GM19467 (cell line): ENCODE data around the gene ARRB1.

ENCODE experiments used
- ATAC-seq: cut with Tn5 transposase; IDR thresholded peaks from one replicate; pipeline ENCODE4 v1.9.1; 2021; ENCODE audit warnings: mild to moderate bottlenecking, moderate library complexity; ENCODE audit not compliant: unreplicated experiment

Gene ARRB1

DNA sequence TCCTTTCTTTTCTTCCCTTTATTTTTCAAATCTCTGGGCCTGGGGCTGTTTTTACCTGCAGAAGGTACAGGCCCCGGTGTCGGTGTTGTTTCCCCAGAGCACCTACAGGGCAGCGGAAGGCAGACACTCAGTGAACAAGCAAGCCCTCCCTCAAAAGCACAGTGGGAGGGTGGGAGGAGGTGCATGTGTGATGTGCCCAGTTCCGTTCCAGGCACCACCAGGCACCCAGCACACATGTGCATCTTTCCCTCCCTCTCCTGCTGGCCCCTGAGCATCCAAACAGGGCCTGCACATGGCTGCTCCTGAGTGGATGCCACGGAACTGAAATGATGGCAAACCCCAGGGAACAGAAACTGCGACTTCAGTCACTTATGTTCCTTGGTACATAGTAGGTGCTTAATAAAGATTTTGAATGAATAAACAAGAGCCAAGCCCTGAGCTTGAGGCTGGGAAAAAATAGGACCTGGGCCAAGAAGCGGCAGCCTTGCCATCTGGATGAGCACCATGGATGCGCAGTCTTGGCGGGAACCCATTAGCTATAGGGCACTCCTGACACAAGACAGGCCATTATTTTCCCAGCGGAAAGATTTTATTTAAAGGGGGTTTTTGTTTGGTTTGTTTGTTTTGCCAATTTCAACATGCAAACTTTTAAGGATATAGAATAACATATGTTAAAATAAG lies 47.8 kb downstream of the ARRB1 start:
- ATAC-seq: no peak

DNA sequence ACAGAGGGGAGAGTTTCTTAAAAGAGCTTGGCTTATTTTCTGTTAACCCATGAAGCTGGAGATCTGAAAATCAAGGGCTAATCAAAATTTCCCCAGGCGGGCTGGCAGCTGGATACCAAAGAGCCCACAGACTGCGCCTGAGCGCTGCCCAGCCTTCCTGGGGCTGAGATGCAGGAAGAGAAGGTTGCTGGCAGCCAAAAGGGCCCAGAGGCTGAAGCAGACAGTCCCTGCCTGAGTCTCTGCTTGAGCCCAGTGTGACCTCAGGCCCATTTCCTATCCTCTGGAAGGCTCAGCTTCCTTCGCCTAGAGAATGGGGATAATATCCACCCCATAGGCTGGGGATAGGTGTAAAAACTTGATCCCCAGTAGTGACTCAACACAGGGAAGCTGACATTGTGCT lies 49.1 kb downstream of the ARRB1 start:
- no peak for ATAC-seq

DNA sequence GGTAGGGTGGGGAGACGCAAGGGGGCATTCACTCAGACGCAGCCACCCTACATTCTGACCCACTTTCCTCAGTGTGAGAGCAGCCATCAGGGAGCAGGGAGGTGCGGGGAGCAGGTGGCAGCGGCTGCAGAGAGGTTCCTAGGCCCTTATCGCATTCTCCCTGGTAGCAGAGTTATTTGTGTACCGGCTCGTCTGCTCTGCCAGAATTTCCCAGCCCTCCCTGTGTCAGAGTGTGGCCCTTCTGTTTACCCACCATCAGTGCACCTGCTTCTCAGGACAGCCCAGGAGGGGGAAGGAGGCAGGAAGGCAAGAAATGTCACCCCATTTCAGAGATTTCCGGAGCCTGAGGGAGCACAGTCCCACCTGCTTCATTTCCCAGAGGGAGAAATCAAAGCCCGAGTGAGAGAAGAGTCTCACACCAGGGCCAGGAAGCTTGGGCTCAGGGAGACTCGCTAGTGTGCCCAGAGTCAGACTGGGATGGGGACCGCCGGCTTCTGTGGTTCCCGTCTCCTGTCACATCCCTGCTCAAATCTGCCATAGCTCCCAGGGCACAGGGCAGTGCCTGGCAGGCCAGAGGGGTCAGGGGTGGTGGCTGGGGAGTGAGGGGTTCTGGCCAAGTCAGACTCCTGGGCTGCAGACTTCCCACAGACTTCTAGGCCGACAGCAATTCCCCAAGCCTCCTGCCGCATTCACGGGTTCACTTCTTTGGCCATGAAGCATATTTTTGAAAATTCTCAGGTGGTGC lies 49.7 kb downstream of the ARRB1 start:
- no peak for ATAC-seq

DNA sequence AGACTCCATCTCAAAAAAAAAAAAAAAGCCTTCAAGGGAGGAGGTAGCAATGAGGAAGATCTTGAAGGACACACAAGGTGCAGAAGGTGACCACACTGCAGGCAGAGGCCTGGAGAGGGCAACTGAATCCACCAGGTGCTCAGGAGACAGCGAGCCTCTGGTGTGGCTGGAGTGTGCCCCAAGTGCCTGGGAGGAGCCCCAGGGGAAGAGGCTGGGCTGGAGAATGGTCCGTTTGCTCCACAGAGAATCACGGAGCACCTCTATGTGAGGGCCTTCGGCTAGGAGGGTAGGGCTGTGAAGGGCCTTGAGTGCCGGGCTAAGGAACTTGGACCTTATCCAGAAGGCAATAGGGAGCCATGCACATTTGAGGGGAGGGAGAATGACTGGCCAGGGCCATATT lies 50.3 kb downstream of the ARRB1 start:
- no peak for ATAC-seq

DNA sequence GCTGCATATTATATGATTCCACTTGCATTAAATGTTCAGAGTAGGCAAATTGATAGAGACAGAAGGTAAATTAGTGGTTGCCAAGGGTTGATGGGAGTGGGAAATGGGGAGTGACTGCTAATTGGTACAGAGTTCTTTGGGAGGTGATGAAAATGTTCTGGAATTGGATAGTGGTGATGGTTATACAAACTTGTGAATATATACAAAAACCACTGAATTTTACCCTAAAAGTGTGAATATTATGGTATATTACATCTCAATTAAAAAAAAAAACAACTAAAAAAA lies 52.5 kb downstream of the ARRB1 start:
- no peak for ATAC-seq

DNA sequence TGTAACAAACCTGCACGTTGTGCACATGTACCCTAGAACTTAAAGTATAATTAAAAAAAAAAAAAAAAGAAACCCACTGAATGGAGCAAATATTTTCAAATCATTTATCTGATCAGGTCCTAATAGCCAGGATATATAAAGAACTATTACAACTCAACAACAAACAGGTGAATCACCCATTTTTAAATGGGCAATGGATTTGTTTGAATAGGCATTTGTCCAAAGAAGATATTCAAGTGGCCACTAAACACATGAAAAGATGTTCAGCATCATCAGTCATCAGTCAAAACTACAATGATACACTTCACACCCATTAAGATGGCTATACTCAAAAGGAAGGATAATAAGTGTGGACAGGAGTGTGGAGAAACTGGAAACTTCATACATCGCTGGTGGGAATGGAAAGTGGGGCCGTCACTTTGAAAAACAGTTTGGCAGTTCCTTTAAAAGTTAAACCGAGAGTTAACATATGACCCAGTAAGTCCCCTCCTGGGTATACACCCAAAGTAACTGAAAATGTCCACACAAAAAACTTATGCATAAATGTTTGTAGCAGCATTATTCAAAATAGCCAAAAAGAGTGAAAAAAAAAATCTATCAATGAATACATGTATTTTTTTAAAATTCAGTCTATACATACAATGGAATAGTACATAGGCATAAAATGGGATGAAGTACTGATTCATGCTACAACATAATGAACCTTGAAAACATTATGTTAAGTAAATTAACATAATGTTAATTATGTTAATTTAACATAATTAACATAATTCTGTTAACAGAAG lies 53.1 kb downstream of the ARRB1 start:
- ATAC-seq: no peak

DNA sequence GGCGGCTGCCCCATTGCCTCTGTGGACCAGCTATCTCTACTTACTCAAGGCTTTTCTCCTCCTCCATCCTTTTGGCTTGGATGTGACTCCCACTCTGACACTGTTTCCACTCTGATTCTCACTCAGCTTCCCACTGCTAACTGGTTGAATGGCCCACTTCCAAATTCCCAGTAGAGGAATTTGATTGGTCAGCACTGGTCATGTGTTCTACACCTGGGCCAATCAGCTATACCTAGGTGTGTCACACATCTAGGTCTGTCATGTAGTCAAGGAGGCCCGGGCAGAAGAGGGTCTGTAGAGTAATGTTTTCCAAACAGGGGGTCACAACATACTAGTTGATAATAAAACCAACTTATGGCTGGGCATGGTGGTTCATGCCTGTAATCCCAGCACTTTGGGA lies 57.6 kb downstream of the ARRB1 start:
- ATAC-seq: no peak

DNA sequence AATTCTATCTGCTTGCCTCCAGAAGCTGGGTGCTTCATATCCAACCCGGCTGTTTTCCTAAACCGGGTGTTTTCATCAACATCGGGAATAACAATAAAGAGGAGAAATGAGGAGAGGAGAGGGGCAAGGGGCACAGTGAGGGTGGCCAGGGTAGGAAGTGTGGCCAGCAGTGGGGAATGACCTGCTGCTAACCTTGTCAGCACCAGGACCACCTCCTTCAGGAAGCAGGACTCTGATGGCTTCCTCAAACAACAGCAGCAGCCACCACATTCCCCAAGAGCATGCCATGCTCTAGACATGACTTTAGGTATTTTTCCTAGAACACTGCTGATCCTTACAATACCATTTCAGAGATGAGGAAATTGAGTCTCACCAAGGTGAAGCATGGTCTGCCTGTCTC lies 58.5 kb downstream of the ARRB1 start:
- ATAC-seq: no peak

DNA sequence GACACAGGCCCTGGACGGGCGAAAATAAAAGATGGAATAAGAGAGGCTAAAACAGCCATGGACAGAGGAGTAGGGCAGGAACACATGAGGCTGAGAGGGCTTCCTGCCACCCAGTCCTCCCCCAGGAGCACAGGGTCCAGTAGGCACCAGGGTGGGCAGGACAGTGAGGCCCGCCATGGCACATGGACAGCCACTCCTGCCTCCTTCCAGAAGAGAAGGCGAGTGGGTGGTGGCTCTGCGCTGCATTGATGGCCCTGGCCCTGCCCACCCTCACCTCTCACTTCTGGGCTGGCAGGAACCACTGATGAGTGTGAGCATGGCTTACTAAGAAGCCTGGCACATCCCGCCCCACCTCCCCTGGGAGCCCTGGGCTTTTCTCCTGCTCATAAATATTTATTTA lies 59.7 kb downstream of the ARRB1 start:
- no peak for ATAC-seq

DNA sequence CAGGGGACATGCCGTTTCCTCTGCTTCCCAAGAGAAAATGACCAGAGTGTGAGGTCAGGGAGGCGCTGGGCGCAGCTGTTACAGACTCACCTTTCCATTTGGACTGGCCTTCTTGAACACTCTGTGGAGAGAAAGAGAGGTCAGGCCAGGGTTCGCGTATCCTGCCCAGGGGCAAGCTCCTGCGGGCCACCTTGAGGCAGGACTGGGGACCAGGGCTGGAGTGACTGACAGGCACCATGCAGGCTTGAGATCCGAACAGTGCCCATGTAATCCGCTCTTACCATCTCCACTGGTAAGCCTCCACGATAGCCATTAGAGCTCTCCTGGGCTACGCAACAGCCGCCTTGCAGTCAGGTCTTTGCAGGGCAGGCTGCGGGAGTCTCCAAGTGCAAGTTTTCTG lies 61.5 kb downstream of the ARRB1 start:
- no peak for ATAC-seq

DNA sequence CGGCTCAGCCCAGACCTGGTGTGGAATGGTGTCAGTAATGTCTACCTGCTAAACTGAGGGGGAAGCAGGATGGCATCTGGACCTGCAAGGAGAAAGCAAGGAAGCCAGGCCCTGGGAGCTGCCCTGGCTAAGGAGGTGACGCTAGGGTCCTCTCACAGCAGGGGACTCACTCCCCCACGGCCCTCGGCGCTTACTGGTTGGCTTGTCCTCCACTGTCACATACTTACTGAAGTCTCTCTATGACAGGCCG lies 62.0 kb downstream of the ARRB1 start:
- no peak for ATAC-seq

DNA sequence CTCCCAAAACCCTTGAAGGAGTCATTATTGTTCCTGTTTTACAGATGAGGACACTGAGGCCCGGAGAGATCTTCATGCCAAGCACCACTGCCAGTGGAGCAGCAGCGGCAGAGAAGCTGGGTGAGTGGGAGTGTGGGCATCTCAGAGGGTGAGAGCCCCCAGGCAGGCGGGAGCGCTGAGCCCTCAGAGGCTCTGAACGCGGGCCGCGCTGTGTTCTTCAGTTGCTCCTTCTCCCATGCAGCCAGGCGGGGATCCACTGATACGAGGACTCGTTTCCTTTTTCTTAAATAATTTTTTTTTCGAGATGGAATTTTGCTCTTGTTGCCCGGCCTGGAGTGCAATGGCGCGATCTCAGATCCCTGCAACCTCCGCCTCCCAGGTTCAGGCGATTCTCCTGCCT lies 63.9 kb downstream of the ARRB1 start:
- no peak for ATAC-seq

DNA sequence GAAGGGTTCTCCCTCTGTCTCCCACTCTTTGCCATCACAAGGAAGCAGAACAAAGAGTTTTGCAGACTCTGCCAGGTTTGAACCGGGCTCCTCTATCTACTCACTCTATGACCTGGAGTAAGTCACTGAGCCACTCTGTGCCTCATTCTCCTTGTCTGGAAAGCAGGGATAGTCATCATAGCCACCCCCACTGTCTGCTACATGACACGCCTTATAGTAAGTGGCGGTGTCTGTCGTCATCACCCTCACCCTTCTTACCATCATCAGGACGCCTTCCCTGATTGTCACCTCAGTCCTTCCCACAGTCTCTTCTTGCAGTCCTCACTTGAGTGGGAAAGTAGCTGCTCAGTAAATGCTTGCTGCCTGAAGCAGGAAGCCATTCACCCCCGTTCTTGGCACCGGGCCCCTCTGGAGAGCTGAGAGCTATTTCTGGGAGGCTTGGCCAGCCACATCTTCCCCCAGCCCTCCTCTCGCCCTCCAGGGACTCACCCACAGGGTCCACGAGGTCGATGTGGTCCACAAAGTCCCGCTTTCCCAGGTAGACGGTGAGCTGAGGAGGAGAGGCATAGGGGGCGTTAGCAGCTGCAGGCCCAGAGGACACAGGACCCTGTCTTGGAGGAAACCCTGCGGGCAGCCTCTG lies 64.5 kb downstream of the ARRB1 start:
- ATAC-seq: no peak

DNA sequence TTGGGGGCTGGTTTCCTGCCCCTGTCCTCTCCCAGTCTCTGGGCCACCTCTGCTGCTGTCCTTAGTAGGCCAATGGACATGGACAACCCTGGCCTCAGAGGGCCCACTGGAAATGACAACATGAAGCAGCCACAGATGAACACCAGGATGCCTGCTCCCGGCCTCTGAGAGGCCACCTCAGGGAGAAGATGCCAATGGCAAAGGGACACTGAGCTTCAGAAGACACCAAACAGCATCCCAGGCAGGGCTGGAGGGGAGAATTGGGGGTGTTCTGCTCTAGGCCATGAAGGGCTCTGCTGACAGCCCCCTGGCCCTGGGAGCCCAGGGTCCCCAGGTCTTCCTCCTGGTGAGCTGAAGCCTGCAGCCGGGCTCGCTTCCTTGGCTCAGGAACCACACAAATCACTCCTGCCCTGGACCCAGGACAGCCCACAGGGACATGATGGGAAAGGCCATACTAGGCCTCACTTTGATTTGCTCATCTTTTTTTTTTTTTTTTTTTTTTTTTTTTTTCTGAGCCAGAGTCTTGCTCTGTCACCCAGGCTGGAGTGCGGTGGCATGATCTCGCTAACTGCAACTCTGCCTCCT lies 65.6 kb downstream of the ARRB1 start:
- no peak for ATAC-seq

DNA sequence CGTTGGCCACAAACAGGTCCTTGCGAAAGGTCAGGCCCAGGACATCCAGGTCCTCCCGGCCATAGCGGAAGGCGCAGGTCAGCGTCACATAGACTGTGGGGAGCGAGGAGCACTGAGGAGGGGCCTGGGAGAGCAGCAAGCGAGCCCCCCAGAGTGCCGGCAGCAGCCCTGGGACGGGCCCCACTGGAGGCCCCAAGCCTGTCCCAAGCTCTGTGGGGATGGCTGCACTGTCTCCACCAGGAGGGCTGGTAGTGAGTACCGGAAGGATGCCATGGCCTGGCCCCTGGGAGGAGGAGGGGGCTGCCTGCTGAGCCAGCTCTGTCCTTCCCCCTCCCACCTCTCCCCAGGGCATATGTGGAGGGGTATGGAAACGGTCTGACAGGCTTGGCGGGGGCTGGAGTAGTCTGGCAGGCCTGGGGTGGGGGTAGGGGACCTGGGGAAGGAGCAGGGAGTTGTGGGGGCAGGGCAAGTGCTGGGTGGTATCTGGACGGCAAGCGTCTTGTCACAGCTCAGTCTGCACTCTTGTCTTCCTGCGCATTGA lies 68.0 kb downstream of the ARRB1 start:
- ATAC-seq: no peak

DNA sequence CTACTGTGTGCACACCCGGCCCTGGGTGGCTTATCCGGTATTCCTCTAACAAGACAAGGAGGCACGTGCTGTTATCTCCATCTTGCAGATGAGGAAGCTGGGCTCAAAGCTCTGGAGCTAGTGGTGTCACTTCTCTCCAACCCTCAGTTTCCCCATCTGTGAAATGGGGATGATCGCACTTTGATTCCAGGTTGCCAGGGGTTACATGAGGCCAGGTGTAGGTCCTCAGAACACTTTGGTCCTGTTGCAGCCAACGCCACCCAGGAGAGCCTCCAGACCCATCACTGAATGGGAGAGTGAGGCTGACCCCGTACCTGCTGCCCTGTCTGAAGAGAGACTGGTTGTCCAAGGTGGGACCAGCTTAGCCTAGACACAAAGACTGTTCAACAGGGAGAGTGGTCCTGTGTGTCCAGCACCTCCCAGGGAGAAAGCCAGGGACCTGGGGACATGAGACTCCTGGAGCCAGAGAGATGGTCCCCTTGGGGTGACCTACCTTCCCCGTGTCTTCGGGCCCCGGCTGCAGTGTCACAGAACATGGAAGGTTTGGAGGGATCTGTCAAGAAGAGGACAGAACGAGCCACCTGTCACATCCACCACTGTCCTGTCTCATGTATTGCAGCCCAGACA lies 69.9 kb downstream of the ARRB1 start:
- no peak for ATAC-seq

DNA sequence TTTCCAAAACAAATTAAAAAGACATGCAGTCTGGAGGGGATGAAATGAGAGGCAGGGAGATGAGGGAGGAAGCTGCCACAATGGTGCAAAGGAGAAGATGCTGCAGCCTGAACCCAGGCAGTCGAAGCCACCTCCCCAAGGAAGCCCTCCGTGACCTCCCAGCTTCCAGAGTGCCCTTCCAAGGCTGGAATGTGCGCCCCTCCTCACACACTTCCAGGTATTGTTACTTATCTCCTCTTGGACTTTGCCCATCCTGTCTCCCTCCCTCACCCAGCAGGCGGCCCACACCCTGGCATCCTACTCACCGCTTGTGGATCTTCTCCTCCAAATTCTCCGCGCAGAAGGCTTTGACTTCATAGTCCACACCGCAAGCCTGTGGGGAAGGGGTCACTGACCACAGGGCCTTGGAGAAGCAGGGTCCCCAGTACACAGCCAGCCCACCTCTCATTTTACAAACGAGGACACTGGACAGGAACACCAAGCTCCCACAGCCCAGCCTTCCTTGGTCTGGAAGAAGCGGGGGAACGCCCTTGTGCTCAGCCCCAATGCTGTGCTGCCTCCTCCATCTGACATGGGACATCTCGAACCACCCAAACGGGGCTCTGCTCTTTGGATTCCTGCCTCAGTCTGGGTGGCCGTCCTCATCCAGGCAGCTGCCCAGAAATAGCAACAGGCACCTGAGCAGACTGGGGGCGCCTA lies 70.5 kb downstream of the ARRB1 start:
- ATAC-seq: no peak

DNA sequence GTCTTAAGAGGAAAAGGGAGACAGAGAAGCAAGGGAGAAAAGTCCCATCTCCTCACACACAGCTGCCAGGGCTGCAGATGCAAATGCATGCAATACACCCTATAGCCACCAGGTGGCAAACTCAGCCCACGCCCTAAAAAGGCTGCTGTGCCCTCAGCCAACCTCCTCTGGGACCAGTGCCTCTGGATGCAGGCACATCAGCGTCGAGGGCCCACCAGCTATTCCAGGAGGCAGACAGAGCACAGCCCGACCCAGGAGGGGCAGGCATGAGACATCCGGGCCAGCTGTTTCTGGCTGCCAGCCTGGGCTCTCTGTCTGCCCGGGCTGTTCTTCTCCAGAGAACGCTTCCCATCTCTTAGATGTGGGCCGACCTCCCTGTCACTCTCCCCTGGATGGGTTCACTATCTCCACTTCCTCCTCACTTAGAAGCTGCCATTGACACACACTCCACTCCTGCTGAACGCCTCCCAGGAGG lies 71.2 kb downstream of the ARRB1 start:
- no peak for ATAC-seq

DNA sequence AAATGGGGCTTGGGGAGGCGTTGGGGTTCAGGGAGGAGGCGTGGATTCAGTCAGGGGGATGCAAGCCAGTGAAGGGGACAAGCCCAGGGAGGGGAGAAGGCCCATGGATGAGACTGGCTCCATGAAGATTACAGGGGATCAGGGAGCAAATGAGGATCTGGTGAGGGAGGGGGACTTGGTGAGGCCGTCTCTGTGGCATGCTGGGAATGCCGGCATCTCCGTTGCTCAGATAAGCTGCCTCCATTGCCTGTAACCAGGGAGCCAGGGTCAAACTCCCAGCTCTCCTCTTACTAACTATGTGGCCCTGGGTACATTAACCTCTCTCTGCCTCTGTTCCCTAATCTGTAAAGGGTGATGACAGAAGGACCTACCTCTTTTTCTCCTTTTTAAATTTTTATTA lies 72.2 kb downstream of the ARRB1 start:
- ATAC-seq: no peak
